Breast epithelium (tissue), 4 donors: Measurements from ENCODE around the gene ERLIN1. TPM values are rescaled to one million over a fixed set of nuclear protein-coding genes. Genes with fewer than 3 reads are reported as not detected.

ENCODE experiments used
- DNase-seq, 2 donors: peaks; one replicate each; pipeline ENCODE4 v3.0.0-alpha.2; 2019; ENCODE audit warnings: low spot score in 2 of 2
- H3K27ac ChIP-seq, 2 donors: fragments of 200-600 bp; sonication (generic) in 1 of 2; one replicate each; pipeline ENCODE4 v1.5.1; 2016 to 2019; ENCODE audit warnings: mild to moderate bottlenecking in 1 of 2
- H3K27me3 ChIP-seq, 2 donors: fragments of 200-600 bp; sonication (generic) in 1 of 2; one replicate each; pipeline versions ENCODE4 v1.5.1 to v1.6.0; 2017 to 2019; ENCODE audit warnings: control low read depth in 1 of 2, mild to moderate bottlenecking in 1 of 2
- H3K36me3 ChIP-seq: fragments of 200-600 bp; one replicate; pipeline ENCODE4 v1.5.1; 2019
- H3K4me1 ChIP-seq, 2 donors: fragments of 200-600 bp; sonication (generic); one replicate each; pipeline ENCODE4 v1.5.1; 2016 to 2019; ENCODE audit warnings: control low read depth in 1 of 2
- H3K4me3 ChIP-seq, 3 donors: fragments of 200-600 bp; sonication (generic); 1 replicate in 2 of 3; 2 replicates in 1 of 3; pipeline ENCODE4 v1.5.1; 2016 to 2019; ENCODE audit warnings: mild to moderate bottlenecking in 3 of 3, moderate library complexity in 2 of 3
- H3K9me3 ChIP-seq, 2 donors: fragments of 200-600 bp; sonication (generic) in 1 of 2; one replicate each; pipeline ENCODE4 v1.5.1; 2016 to 2019; ENCODE audit warnings: control low read depth in 1 of 2
- CTCF ChIP-seq, 3 donors: fragments of 450-650 bp; IDR thresholded peaks; one replicate each; pipeline ENCODE4 v1.5.1; 2016 to 2017; ENCODE audit warnings: antibody characterized with exemption in 3 of 3, mild to moderate bottlenecking in 3 of 3, moderate library complexity in 3 of 3
- POLR2A ChIP-seq: fragments of 450-650 bp; IDR thresholded peaks from one replicate; pipeline ENCODE4 v1.6.1; 2016; ENCODE audit warnings: antibody characterized with exemption, mild to moderate bottlenecking, moderate library complexity
- POLR2AphosphoS5 ChIP-seq, 3 donors: sonication (generic); formaldehyde crosslinking; IDR thresholded peaks; one replicate each; pipeline ENCODE4 v1.6.1; 2017; ENCODE audit warnings: antibody characterized with exemption in 3 of 3
- intact Hi-C: fragments of 100-400 bp; cut with DNase I; formaldehyde crosslinking; loops from one replicate; pipeline ENCODE4 v1.15.1; 2023; ENCODE audit warnings: low total_unique reads
- total RNA-seq, 3 donors: library from RNA; depleted of rRNA; stranded (reverse); fragments of >200 nt; gene quantifications; one replicate each; pipeline ENCODE4 v1.1.0, GENCODE V29; 2016

Gene ERLIN1
- total RNA-seq, 3 donors from 2014 or later = 22.4 to 30.2 (median 23.3) TPM

GRCh38 chr10:100103581-100103980 is 82.2 kb downstream of the ERLIN1 start:
- Histone ChIP-seq H3K4me1 (no peaks in the 10 kb centered on the region), H3K27me3 (no peaks in the 10 kb centered on the region), H3K9me3 (peaks cover 0 to 7% of the 10 kb centered on the region in 2 donors), H3K27ac (no peak overlapping the region), H3K4me3 (no peak overlapping the region), H3K36me3 (no peaks in the 10 kb centered on the region)
- no peak for DNase-seq
- intact Hi-C loops = no loop called here
- TF ChIP-seq POLR2AphosphoS5 (IDR thresholded peaks at IDR 0.05) (no peak), CTCF (IDR thresholded peaks at IDR 0.05) (no peak), POLR2A (no peak)

GRCh38 chr10:100101192-100102076 is 84.4 kb downstream of the ERLIN1 start:
- no peak overlapping the region for H3K4me3 ChIP-seq
- no peaks in the 10 kb centered on the region for H3K27me3 ChIP-seq
- no peaks in the 10 kb centered on the region for H3K4me1 ChIP-seq
- no peak for DNase-seq
- no peak overlapping the region for H3K27ac ChIP-seq
- peaks cover 0 to 24% of the 10 kb centered on the region in 2 donors for H3K9me3 ChIP-seq
- no peaks in the 10 kb centered on the region for H3K36me3 ChIP-seq
- intact Hi-C loops = no loop called here
- TF ChIP-seq POLR2AphosphoS5 (IDR thresholded peaks at IDR 0.05) (no peak), POLR2A (no peak), CTCF (IDR thresholded peaks at IDR 0.05) (no peak)

- Histone ChIP-seq H3K4me1 (no peaks in the 10 kb centered on the region), H3K27ac (no peak overlapping the region), H3K4me3 (no peak overlapping the region), H3K9me3 (peaks cover 0 to 30% of the 10 kb centered on the region in 2 donors), H3K36me3 (no peaks in the 10 kb centered on the region), H3K27me3 (no peaks in the 10 kb centered on the region)
- no peak for DNase-seq
- intact Hi-C loops = no loop called here
- no peak for TF ChIP-seq POLR2AphosphoS5 (IDR thresholded peaks at IDR 0.05)
- TF ChIP-seq POLR2A = no peak
- TF ChIP-seq CTCF (IDR thresholded peaks at IDR 0.05) = no peak
These were observed 85.1 kb downstream of the ERLIN1 start for GRCh38 chr10:100100651-100101184.

Other genes starting within 250 kb of the ERLIN1 start
- gene DNMBP, start 176.1 kb downstream of the ERLIN1 start, total RNA-seq = 10 to 100 TPM; 15.1 to 20.6 (median 15.5) TPM
- not detected for gene CPN1, start 104.2 kb downstream of the ERLIN1 start, total RNA-seq
- 10 to 100 TPM; 19.7 to 26.6 (median 23.7) TPM for gene CHUK, start 43.6 kb upstream of the ERLIN1 start, total RNA-seq
- 10 to 100 TPM; 22.6 to 31.2 (median 25.2) TPM for gene CWF19L1, start 81.6 kb upstream of the ERLIN1 start, total RNA-seq
- 10 to 100 TPM; 25.9 to 28.0 (median 26.5) TPM for gene BLOC1S2, start 100.7 kb upstream of the ERLIN1 start, total RNA-seq
- gene PKD2L1, start 144.2 kb upstream of the ERLIN1 start, total RNA-seq = 1 to 10 TPM in 1 of 3 donors, under 1 TPM in 1, not detected in 1; 0.32 to 1.5 TPM
- gene SCD, start 161.2 kb upstream of the ERLIN1 start, total RNA-seq = 100 to 1,000 TPM in 2 of 3 donors, 10 to 100 TPM in 1; 72.8 to 461 (median 112) TPM